ENCODE data around the gene DPP4.

DPP4 gene

GRCh38 chr2:162014751-162015150 is 59.3 kb downstream of the DPP4 start:
- no peak for DNase-seq

- no peak for DNase-seq
These were observed 60.2 kb downstream of the DPP4 start for GRCh38 chr2:162013514-162014475.

- no peak for DNase-seq
These were observed 61.4 kb downstream of the DPP4 start for GRCh38 chr2:162012565-162013058.

GRCh38 chr2:162011706-162012564 is 62.1 kb downstream of the DPP4 start:
- no peak for DNase-seq

GRCh38 chr2:162009543-162009942 is 64.5 kb downstream of the DPP4 start:
- no peak for DNase-seq

- DNase-seq: peak; percentile 3
These were observed 66.5 kb downstream of the DPP4 start for GRCh38 chr2:162007447-162008040.

- no peak for DNase-seq
These were observed 67.7 kb downstream of the DPP4 start for GRCh38 chr2:162006337-162006736.

GRCh38 chr2:162004031-162004430 is 70.0 kb downstream of the DPP4 start:
- no peak for DNase-seq

GRCh38 chr2:162002623-162003235 is 71.3 kb downstream of the DPP4 start:
- no peak for DNase-seq

GRCh38 chr2:162000431-162000830 is 73.6 kb downstream of the DPP4 start:
- DNase-seq: no peak

- DNase-seq: no peak
These were observed 74.7 kb downstream of the DPP4 start for GRCh38 chr2:161999321-161999720.

- no peak for DNase-seq
These were observed 75.2 kb downstream of the DPP4 start for GRCh38 chr2:161998857-161999256.

- no peak for DNase-seq
These were observed 76.0 kb downstream of the DPP4 start for GRCh38 chr2:161997916-161998471.

GRCh38 chr2:161995553-161996016 is 78.4 kb downstream of the DPP4 start:
- DNase-seq: no peak

- DNase-seq: no peak
These were observed 79.1 kb downstream of the DPP4 start for GRCh38 chr2:161994761-161995520.

- peak; percentile 25 for DNase-seq
These were observed 81.5 kb downstream of the DPP4 start for GRCh38 chr2:161992531-161992930.

GRCh38 chr2:161991991-161992390 is 82.0 kb downstream of the DPP4 start:
- DNase-seq: no peak

GRCh38 chr2:161990741-161991140 is 83.3 kb downstream of the DPP4 start:
- DNase-seq: no peak

GRCh38 chr2:161990036-161990435 is 84.0 kb downstream of the DPP4 start:
- DNase-seq: no peak

GRCh38 chr2:161988589-161988988 is 85.4 kb downstream of the DPP4 start:
- DNase-seq: no peak

GRCh38 chr2:161987311-161987710 is 86.7 kb downstream of the DPP4 start:
- DNase-seq: no peak
